ENCODE data around the gene SCMH1. TPM values are rescaled to one million over a fixed set of nuclear protein-coding genes. Genes with fewer than 3 reads are reported as not detected.

SCMH1 gene
- polyA plus RNA-seq, 1 donor from 2014 or later = 23.0 TPM

GRCh38 chr1:41014871-41015270, 227.2 kb downstream of the SCMH1 start:
- Histone ChIP-seq H2AFZ (ENCODE audit: low read depth, low read length) (no peak overlapping the region), H3K27ac (ENCODE audit: low read length) (no peak overlapping the region), H3K36me3 (ENCODE audit: insufficient read depth, low read length) (no peaks in the 10 kb centered on the region), H3K27me3 (ENCODE audit: insufficient read depth, low read depth, low read length) (no peaks in the 10 kb centered on the region), H4K20me1 (ENCODE audit: insufficient read depth) (no peaks in the 10 kb centered on the region), H3K4me3 (ENCODE audit: low read length) (no peak overlapping the region), H3K9ac (ENCODE audit: low read length) (no peak overlapping the region), H3K9me2 (ENCODE audit: insufficient read depth, low read length) (no peaks in the 10 kb centered on the region), H3K9me3 (ENCODE audit: low read length) (no peaks in the 10 kb centered on the region), H3K4me2 (ENCODE audit: low read length) (no peak overlapping the region), H3F3A (ENCODE audit: insufficient read depth, low read length, poor library complexity, severe bottlenecking) (no peaks in the 10 kb centered on the region), H3K79me2 (replicated peaks; ENCODE audit: insufficient read depth, low read length) (no peaks in the 10 kb centered on the region)
- TF ChIP-seq MXI1 (conservative IDR thresholded peaks at IDR 0.05; ENCODE audit: poor library complexity, severe bottlenecking) = no peak
- no peak for TF ChIP-seq EZH2 (IDR thresholded peaks at IDR 0.05; ENCODE audit: borderline replicate concordance, insufficient read depth, low read length, poor library complexity, severe bottlenecking)
- no peak for TF ChIP-seq REST (IDR thresholded peaks at IDR 0.05; ENCODE audit: borderline replicate concordance)
- no peak for TF ChIP-seq RAD21 (conservative IDR thresholded peaks at IDR 0.05)
- TF ChIP-seq EP300 (conservative IDR thresholded peaks at IDR 0.05; ENCODE audit: poor library complexity, severe bottlenecking) = no peak
- TF ChIP-seq SMC3 (conservative IDR thresholded peaks at IDR 0.05; ENCODE audit: poor library complexity) = no peak
- TF ChIP-seq, protein P1, sequence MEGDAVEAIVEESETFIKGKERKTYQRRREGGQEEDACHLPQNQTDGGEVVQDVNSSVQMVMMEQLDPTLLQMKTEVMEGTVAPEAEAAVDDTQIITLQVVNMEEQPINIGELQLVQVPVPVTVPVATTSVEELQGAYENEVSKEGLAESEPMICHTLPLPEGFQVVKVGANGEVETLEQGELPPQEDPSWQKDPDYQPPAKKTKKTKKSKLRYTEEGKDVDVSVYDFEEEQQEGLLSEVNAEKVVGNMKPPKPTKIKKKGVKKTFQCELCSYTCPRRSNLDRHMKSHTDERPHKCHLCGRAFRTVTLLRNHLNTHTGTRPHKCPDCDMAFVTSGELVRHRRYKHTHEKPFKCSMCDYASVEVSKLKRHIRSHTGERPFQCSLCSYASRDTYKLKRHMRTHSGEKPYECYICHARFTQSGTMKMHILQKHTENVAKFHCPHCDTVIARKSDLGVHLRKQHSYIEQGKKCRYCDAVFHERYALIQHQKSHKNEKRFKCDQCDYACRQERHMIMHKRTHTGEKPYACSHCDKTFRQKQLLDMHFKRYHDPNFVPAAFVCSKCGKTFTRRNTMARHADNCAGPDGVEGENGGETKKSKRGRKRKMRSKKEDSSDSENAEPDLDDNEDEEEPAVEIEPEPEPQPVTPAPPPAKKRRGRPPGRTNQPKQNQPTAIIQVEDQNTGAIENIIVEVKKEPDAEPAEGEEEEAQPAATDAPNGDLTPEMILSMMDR (IDR thresholded peaks at IDR 0.05; ENCODE audit: poor library complexity, severe bottlenecking) = no peak
- no peak for TF ChIP-seq POLR2AphosphoS5 (IDR thresholded peaks at IDR 0.05)
- TF ChIP-seq TAF1 (IDR thresholded peaks at IDR 0.05; ENCODE audit: low read depth) = no peak

GRCh38 chr1:41013796-41014195, 228.3 kb downstream of the SCMH1 start:
- Histone ChIP-seq H3F3A (ENCODE audit: insufficient read depth, low read length, poor library complexity, severe bottlenecking) (no peaks in the 10 kb centered on the region), H3K9me2 (ENCODE audit: insufficient read depth, low read length) (no peaks in the 10 kb centered on the region), H3K79me2 (replicated peaks; ENCODE audit: insufficient read depth, low read length) (no peaks in the 10 kb centered on the region), H4K20me1 (ENCODE audit: insufficient read depth) (no peaks in the 10 kb centered on the region), H3K9ac (ENCODE audit: low read length) (no peak overlapping the region), H3K9me3 (ENCODE audit: low read length) (no peaks in the 10 kb centered on the region), H3K36me3 (ENCODE audit: insufficient read depth, low read length) (no peaks in the 10 kb centered on the region), H2AFZ (ENCODE audit: low read depth, low read length) (no peak overlapping the region), H3K4me3 (ENCODE audit: low read length) (no peak overlapping the region), H3K27ac (ENCODE audit: low read length) (no peak overlapping the region), H3K27me3 (ENCODE audit: insufficient read depth, low read depth, low read length) (no peaks in the 10 kb centered on the region), H3K4me2 (ENCODE audit: low read length) (no peak overlapping the region)
- TF ChIP-seq EP300 (conservative IDR thresholded peaks at IDR 0.05; ENCODE audit: poor library complexity, severe bottlenecking) (no peak), TAF1 (IDR thresholded peaks at IDR 0.05; ENCODE audit: low read depth) (no peak), SMC3 (conservative IDR thresholded peaks at IDR 0.05; ENCODE audit: poor library complexity) (no peak), EZH2 (IDR thresholded peaks at IDR 0.05; ENCODE audit: borderline replicate concordance, insufficient read depth, low read length, poor library complexity, severe bottlenecking) (no peak), MXI1 (conservative IDR thresholded peaks at IDR 0.05; ENCODE audit: poor library complexity, severe bottlenecking) (no peak), RAD21 (conservative IDR thresholded peaks at IDR 0.05) (no peak), POLR2AphosphoS5 (IDR thresholded peaks at IDR 0.05) (no peak), REST (IDR thresholded peaks at IDR 0.05; ENCODE audit: borderline replicate concordance) (no peak)
- TF ChIP-seq, protein P1 (IDR thresholded peaks at IDR 0.05; ENCODE audit: poor library complexity, severe bottlenecking) = no peak

Measured in neural cell (in vitro differentiated cells).